Suppressor macrophage (primary cell): ENCODE measurements around the gene AHSG.

Experiments used
- DNase-seq, 4 experiments: peaks; one replicate each; pipeline ENCODE4 v3.0.0-alpha.2; 2020 to 2022

Gene AHSG

DNA sequence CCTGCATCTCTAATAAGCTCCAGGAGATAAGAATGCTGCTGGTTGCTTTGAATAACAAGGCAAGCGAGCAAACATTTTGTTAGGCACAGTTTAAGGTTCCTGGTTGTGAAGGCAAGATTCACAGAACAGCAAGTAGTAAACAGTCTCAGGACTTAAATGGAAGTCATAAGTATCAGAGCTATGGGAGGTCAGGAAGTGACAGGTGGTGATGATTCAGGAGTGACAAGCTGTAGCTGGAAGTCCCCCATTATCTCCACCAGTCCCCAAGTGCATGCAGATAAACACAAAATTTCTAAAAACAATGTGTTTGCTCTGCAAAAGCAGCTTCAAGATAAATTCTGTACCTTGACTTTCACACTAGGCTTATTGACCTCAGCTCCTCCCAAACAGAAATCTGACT is 30.6 kb downstream of the AHSG start:
- no peak for DNase-seq

DNA sequence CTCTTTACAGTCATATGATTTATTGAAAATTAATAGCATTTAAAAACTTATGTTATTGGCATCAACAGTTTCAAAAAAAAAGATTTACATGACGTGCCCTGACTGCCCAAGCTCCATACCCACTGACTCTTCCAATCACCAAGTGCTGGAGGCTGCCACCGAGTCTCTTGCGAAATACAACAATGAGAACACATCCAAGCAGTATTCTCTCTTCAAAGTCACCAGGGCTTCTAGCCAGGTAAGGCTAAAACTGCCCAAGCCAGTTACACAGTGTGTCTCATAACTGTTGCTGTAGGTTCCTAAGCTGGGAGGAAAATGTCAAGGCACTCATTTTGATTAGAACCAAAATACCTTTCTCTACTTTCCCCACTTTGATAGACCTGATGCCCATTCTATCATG is 31.8 kb downstream of the AHSG start:
- DNase-seq: no peak

DNA sequence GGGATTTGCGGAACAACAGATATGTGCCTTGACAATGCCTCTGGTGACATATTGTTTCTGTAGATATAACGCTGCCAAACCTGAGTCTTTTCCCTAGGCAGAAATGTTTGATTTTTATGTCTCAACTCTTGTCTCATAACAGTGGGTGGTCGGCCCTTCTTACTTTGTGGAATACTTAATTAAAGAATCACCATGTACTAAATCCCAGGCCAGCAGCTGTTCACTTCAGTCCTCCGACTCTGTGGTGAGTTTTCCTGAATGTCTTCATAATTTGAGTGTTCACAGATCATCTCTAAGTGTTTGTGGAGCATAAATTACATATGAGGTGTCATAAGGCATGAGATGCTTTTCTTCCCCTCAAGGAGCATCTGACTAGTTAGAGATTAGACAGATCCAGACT is 33.2 kb downstream of the AHSG start:
- no peak for DNase-seq

DNA sequence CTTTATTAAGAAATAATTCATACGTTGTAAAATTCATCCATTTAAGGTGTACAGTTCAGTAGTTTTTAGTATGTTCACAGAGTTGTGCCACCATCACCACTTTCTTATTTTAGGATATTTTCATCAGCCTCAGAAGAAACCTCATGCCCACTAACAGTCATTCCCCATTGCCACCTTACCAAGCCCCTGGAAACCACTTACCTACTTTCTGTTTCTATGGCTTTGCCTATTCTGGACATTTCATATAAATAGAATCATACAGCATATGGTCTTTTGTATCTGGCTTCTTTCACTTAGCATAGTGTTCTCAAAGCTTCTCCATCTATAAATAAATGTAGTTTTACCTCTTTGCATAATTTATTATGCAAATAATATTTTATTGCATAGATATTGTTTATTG is 34.0 kb downstream of the AHSG start:
- DNase-seq: no peak

DNA sequence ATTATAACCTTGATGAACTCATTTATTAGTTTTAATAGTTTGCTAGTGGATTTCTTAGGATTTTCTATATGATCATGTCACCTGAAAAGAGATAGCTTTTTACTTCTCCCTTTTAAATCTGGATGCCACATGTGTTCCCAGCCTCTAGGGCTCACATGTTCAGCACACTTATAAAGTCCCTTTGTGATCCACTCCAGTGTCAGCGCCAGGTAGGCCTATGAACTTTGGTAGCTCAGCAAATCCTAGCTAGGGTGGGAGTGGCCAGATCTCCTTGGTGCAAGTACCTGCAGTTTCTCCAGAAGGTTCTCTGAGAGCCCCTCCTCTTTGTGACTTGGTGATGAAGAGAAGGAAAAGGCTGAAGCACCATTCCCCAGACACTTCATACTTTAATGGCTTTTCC is 36.0 kb downstream of the AHSG start:
- DNase-seq: no peak

DNA sequence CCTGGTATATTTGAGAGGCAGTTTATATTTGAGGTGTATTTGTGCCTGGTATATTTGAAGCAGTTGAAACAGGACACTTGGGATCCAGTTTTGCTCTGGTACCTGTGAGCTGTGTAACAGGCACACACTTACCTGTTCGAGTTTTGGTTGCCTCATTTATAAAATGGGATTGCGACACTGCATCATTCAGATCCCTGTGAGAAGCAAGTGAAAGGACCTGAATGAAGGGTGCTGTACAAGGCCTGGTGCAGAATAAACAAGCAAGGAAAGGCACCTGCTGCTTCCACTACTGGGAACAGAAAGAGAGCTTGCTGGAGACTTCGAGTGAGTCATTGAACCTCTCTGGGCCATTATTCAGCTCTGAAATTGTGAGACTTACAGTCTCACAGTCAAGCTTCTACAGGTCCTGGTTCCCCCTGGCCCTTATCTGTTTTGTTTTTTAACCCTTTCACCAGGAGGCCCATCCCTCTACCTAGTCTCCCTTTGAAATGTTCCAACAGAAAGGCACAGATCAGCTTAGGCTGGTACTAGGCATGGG is 38.9 kb downstream of the AHSG start:
- no peak for DNase-seq

DNA sequence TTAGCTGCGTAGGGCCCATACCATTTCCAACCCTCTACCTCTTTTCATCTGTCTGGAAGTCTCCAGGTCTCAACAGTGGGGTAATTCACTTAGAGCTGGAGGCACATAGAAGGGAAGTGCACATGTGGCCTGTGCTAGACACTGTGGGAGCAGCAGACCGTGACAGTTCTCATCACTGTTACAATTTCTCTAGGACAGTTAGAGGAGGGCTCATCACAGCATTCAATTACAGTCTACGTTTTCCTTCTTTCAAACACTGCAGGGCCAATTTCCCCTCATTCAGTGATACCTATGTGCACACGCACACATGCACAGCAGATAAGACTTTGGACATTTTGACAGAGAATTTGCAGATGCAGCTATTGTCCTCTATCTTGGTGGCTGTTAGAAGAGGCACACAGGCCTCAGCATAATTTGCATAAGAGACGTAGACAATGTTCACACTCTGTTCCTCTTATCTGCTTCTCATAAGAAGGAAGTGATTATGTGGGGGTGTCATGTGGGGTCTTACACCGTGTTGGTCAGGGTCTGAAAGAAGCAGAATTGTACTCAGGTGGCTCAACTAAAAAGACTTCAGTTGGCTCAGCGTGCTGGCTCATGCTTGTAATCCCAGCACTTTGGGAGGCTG is 40.3 kb downstream of the AHSG start:
- DNase-seq: no peak

DNA sequence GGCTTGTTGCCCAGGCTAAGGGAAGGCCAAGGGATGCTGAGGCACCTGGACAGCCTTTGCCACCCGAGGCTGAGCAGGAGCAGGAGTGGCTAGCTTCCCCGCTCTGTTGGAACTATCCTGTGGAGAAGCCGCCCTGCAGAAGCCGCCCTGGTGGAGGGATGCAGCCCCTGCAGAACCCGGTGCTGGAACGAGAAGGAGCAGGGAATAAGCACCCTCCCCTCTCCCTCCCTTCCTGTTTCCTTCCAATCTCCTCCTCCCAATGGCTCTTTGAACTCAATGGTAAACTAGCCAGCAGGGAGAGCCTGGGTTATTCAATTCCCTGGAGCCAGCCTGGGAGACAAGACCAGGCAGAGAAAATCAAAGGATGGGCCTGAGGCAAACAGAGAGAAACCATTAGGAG is 41.1 kb downstream of the AHSG start:
- DNase-seq: no peak

DNA sequence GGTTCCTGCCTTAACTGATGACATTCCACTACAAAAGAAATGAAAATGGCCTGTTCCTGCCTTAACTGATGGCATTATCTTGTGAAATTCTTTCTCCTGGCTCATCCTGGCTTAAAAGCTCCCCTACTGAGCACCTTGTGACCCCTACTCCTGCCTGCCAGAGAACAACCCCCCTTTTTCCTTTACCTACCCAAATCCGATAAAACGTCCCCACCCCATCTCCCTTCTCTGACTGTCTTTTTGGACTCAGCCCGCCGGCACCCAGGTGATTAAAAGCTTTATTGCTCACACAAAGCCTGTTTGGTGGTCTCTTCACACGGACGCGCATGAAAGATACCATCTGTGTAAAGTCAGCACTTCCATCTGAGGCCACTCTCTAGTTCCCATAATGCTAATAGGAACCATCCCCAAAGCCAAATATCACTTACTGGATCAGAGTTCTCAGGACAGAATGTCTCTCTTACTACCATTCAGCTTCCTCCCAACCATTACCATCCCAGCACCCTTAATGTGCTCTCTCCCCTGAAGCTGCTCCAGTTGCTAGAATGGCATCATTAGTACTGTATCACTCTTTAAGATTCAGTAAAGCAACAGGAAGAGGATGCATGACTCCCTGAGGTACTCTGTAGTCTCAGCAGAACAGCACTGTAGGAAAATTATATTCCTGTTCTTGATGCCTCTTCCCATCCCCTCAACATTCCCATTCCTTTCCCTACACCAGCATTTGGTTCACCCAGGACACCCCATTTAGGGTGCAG is 50.7 kb downstream of the AHSG start:
- no peak for DNase-seq

DNA sequence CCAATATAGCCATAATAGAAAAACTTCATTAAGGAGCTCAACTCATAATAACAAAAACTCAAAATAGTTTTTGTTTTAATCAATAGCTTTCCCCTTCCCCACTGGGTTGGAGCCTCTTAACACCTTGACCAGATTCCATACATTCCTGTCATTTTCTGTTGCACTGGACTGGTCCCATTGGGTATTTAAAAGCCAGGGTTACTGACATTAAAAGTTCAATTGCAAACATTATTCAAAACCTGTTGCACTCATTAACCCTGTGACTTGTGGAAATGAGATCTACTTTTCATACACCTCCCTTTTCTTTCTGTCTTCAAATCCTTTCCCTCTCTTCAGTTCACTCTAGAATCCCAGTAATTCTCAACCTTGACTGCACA is 51.2 kb downstream of the AHSG start:
- DNase-seq: no peak

DNA sequence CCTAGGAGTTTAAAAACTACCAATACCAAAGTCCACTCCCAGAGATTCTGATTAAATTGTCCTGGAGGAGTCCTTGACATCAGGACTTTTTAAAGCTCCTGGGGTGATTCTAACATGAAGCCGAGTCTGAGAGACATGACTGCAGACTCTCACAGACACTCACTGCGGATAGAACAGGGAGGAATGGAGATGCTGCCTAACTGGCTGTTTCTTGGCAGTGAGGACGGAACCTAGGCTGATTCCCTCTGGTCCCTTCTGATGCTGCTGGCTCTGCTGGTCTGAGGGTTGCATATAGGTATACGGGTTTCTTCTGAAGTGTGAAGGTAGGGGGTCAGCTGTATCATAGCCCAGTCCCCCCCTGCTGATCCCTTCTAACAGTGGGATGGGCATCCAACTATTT is 51.6 kb downstream of the AHSG start:
- DNase-seq: no peak

DNA sequence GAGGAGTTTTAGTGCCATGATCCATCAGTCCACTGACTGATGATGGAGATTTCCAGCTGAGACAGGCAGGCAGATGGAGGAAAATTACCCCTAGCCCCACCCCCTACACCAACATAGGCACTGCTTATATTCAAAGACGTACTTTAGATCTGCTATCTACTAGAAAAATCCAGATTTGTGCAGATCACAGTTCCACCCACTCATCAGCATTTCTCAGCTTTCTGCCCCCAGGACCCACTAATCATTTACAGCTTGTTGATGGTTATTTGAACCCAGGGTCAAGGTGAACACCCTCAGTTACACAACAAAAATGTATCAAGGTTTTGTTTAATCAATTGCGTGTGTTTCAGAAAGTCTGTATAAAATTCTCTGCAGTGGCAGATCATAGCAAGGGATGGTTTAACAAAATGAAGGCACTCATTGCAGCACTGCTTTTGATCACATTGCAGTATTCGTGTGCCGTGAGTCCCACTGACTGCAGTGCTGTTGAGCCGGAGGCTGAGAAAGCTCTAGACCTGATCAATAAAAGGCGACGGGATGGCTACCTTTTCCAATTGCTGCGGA is 52.8 kb downstream of the AHSG start, which contains the start of gene HRG:
Gene HRG, plus strand, starts transcription at position 390 of the 564 bp plus-strand sequence. Its CDS starts 18 bp downstream, at position 408.
- DNase-seq: no peak

DNA sequence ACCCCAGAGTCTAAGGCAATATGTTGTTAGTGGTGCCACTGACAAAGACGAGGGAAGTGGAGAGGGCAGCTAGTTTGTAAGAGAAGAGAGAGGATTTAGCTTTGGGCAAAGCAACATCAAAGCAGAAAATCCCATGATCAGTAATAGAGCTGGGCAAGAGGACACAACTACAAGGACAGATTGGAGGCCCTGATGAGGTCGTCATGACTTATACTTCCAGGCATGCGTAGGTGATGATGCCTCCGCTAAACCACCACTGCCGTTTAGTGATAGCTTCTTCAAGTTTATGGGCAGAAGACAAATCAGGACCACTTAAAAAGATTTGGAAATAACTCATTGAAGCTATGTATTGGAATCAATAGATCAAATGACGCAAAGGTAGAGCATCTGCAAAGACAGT is 55.6 kb downstream of the AHSG start:
- peak in 2 of 4 experiments; percentile 9 to 10 for DNase-seq

DNA sequence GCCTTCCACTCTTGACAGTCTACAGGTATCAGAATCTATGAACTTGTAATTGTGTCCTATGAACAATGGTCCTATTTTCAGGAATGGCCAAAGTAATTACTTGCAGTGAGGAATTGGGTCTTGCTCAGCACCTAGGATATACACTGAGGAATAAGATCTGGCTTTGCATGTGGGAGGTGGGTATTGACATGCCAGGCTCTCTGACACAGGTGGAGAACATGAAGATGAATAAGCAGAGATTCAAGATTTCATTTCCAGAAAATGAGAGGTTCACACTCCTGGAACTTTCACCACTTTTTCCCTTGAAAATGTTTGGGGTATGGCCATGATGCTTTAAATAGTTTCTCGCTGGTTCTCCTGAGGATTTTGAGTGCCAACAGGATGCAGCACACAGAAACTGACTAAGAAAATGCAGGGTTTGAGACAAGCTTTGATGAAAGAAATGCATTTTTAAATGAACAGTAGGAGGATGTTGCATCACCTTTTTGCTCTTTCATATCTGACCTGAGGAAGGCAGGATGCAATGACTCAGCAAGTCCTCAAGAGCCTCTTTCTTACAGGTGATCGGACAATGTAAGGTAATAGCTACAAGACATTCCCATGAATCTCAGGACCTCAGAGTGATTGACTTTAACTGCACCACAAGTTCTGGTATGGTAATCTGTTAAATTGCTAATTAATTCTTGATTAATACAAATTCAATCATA is 56.7 kb downstream of the AHSG start:
- DNase-seq: no peak

DNA sequence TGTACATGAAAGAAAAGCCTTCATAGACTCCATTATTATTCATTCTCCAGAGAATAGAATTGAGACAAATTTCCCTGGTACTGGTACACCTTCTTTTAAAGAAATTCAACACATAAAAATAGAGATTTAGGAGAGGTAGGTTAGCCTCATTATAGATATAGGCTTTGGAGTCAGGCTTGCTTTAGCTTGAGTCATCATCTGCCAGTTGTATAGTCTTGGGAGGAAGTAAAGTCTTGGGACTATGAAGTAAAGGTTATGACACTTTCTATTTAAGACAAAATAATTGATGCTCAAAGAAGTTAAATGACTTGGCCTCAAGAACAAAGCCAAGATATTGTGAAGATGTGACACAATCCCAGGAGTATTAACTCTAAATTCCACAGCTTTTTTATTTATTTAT is 57.3 kb downstream of the AHSG start:
- DNase-seq: peak in 3 of 4 experiments; percentile 20 to 61 (median 52)
